K562 (cell line): ENCODE data around the gene RPL27A. TPM values are rescaled to one million over a fixed set of nuclear protein-coding genes. Genes with fewer than 3 reads are reported as not detected.

ENCODE experiments used
- ATAC-seq: fragments of 200-7000 bp; cut with Tn5 transposase; 3 replicates; pipeline ENCODE4 v1.9.1; 2020; ENCODE audit warnings: moderate library complexity
- BruUV-seq: library from RNA; stranded (reverse); fragments of 400-500 nt; replicated peaks from 2 replicates; lab custom pipeline; 2021; lab: Mats Ljungman, UMichigan
- CTCF ChIA-PET: fragments of 300-600 bp; formaldehyde crosslinking; extraction: SDS; loops from one replicate; lab custom pipeline; 2021; ENCODE audit warnings: low intra/inter-chr PET ratio; lab: Yijun Ruan, JAX
- POLR2A ChIA-PET: fragments of 300-600, 350-650 bp; sonication (Branson Sonifier 250); formaldehyde crosslinking; extraction: SDS; loops from one replicate; lab custom pipeline; 2021; ENCODE audit warnings: antibody characterized with exemption, inconsistent platforms; lab: Yijun Ruan, JAX
- DNase-seq, 4 experiments: peaks; one replicate each; pipeline versions ENCODE4 v3.0.0 to v3.0.0-alpha.2; 2011 to 2018; ENCODE audit warnings: low spot score in 3 of 4, mixed read lengths in 3 of 4; ENCODE audit errors: extremely low read depth in 1 of 4
- FAIRE-seq: peaks from 2 replicates; lab custom pipeline; 2011; peaks lifted over from hg19 to GRCh38; lab: Jason Lieb, UNC
- H2AFZ ChIP-seq: 2 replicates; pipeline ENCODE4 v1.6.0; 2011; ENCODE audit warnings: low read depth, low read length, control low read depth, inconsistent platforms
- H3K27ac ChIP-seq: fragments of 200-600 bp; 3 replicates; pipeline ENCODE4 v1.8.0; 2011; ENCODE audit warnings: low read depth, mild to moderate bottlenecking, control low read depth, inconsistent platforms, low read length, moderate library complexity, mixed read lengths; ENCODE audit errors: extremely low read depth
- H3K27me3 ChIP-seq, 2 experiments: fragments of 300-600 bp in 1 of 2; 2 replicates in 1 of 2; 3 replicates in 1 of 2; pipeline versions ENCODE4 v1.6.0 to v1.8.0; 2011; ENCODE audit warnings: inconsistent platforms in 2 of 2, low read length in 2 of 2, mild to moderate bottlenecking in 1 of 2, mixed read lengths in 1 of 2, moderate library complexity in 1 of 2; ENCODE audit not compliant: control insufficient read depth in 2 of 2, insufficient read depth in 2 of 2
- H3K36me3 ChIP-seq: fragments of 300-600 bp; 3 replicates; pipeline ENCODE4 v1.8.0; 2011; ENCODE audit warnings: mild to moderate bottlenecking, low read length, inconsistent platforms; ENCODE audit not compliant: control insufficient read depth, insufficient read depth
- H3K4me1 ChIP-seq, 2 experiments: fragments of 200-600 bp in 1 of 2; replicated peaks in 1 of 2; 2 replicates in 1 of 2; 3 replicates in 1 of 2; pipeline versions ENCODE4 v1.5.1 to v1.8.0; 2011; ENCODE audit warnings: inconsistent platforms in 2 of 2, low read length in 2 of 2, mild to moderate bottlenecking in 1 of 2, mixed read lengths in 1 of 2, moderate library complexity in 1 of 2; ENCODE audit not compliant: control insufficient read depth in 2 of 2, insufficient read depth in 2 of 2
- H3K4me2 ChIP-seq: 2 replicates; pipeline ENCODE4 v1.6.1; 2011; ENCODE audit warnings: low read length, control low read depth, inconsistent platforms, mixed read lengths; ENCODE audit not compliant: insufficient read depth
- H3K4me3 ChIP-seq: fragments of 200-600 bp; sonication (generic), shearing (Covaris generic); 2 replicates; pipeline ENCODE4 v1.5.1; 2016; ENCODE audit warnings: control low read depth, inconsistent platforms
- H3K79me2 ChIP-seq: fragments of 200-600 bp; 3 replicates; pipeline ENCODE4 v1.8.0; 2011; ENCODE audit warnings: low read length, inconsistent platforms; ENCODE audit not compliant: control insufficient read depth, insufficient read depth
- H3K9ac ChIP-seq, 2 experiments: 2 replicates each; pipeline versions ENCODE4 v1.6.0 to v1.6.1; 2011; ENCODE audit warnings: low read depth in 2 of 2, low read length in 2 of 2, control low read depth in 1 of 2, inconsistent platforms in 1 of 2, mild to moderate bottlenecking in 1 of 2, mixed read lengths in 1 of 2; ENCODE audit not compliant: insufficient read depth in 1 of 2
- H3K9me1 ChIP-seq: one replicate; pipeline ENCODE4 v1.6.0; 2011; ENCODE audit warnings: inconsistent platforms, mild to moderate bottlenecking, low read length, moderate library complexity; ENCODE audit not compliant: control insufficient read depth, insufficient read depth
- H3K9me3 ChIP-seq: replicated peaks from 2 replicates; pipeline ENCODE4 v1.5.1; 2011; ENCODE audit warnings: low read depth, low read length, inconsistent platforms; ENCODE audit not compliant: control insufficient read depth, insufficient read depth
- H4K20me1 ChIP-seq: replicated peaks from 2 replicates; pipeline ENCODE4 v1.6.1; 2011; ENCODE audit warnings: low read length, inconsistent platforms, mixed read lengths; ENCODE audit not compliant: control insufficient read depth, insufficient read depth
- CEBPB ChIP-seq: fragments of 450-650 bp; IDR thresholded peaks from 2 replicates; pipeline ENCODE4 v1.6.1; 2016; ENCODE audit warnings: missing genetic modification characterization, missing compliant biosample characterization
- HDAC3 ChIP-seq: fragments of 450-650 bp; IDR thresholded peaks from 2 replicates; pipeline ENCODE4 v1.6.1; 2018; ENCODE audit warnings: borderline replicate concordance, mild to moderate bottlenecking, moderate library complexity; ENCODE audit not compliant: partially characterized antibody
- KAT2B ChIP-seq: IDR thresholded peaks from one replicate; pipeline ENCODE4 v1.6.1; 2012; ENCODE audit warnings: low read depth, mild to moderate bottlenecking, control low read depth, inconsistent platforms, low read length, moderate library complexity
- MAFF ChIP-seq: IDR thresholded peaks from 2 replicates; pipeline ENCODE4 v1.6.1; 2012; ENCODE audit warnings: low read length, improper control_type of control experiment
- MCM5 ChIP-seq: fragments of 450-650 bp; IDR thresholded peaks from 2 replicates; pipeline ENCODE4 v1.6.1; 2016; ENCODE audit warnings: low read depth
- NR2C2 ChIP-seq, 2 experiments: fragments of 200-800 bp in 1 of 2; sonication (Bioruptor generic) in 1 of 2; sonication (generic) in 1 of 2; formaldehyde crosslinking in 1 of 2; IDR thresholded peaks; 2 replicates each; pipeline versions ENCODE4 v1.6.1 to v1.8.0; 2016 to 2022; ENCODE audit warnings: mild to moderate bottlenecking in 1 of 2, missing compliant biosample characterization in 1 of 2, missing genetic modification characterization in 1 of 2, missing genetic modification reagents in 1 of 2
- NRF1 ChIP-seq, 2 experiments: fragments of 450-650 bp; IDR thresholded peaks in 1 of 2; conservative IDR thresholded peaks in 1 of 2; 2 replicates each; pipeline ENCODE4 v1.6.1; 2014; ENCODE audit warnings: mild to moderate bottlenecking in 2 of 2
- PURB ChIP-seq: sonication (generic); formaldehyde crosslinking; IDR thresholded peaks from 2 replicates; pipeline ENCODE4 v1.9.0; 2021; ENCODE audit warnings: low read depth, mild to moderate bottlenecking, missing genetic modification reagents
- SMARCE1 ChIP-seq: fragments of 450-650 bp; IDR thresholded peaks from 2 replicates; pipeline ENCODE4 v1.7.1; 2016; ENCODE audit warnings: mild to moderate bottlenecking
- ZNF124 ChIP-seq: sonication (generic); formaldehyde crosslinking; IDR thresholded peaks from 2 replicates; pipeline ENCODE4 v1.8.1; 2022; ENCODE audit warnings: missing genetic modification reagents
- WGBS: fragments of 100-300 bp; shearing (Covaris generic); methylation state at CpG from one replicate; pipeline ENCODE4 v1.1.6; 2016; ENCODE audit warnings: low coverage, mixed read lengths; ENCODE audit not compliant: insufficient coverage; ENCODE audit errors: missing lambda C conversion rate; 5-methylcytosine and 5-hydroxymethylcytosine counted together
- in situ Hi-C: fragments of 300-500 bp; cut with MboI; formaldehyde crosslinking; loops from 4 replicates; pipeline ENCODE4 v1.15.0; 2018; ENCODE audit warnings: inconsistent platforms, mixed read lengths
- intact Hi-C: fragments of 100-400 bp; cut with micrococcal nuclease; formaldehyde crosslinking; loops from 2 replicates; pipeline ENCODE4 v1.14.2; 2022
- polyA plus RNA-seq, 8 experiments: library from polyadenylated mRNA; depleted of rRNA in 4 of 8; stranded (reverse) in 5 of 8; unstranded in 3 of 8; fragments of >200 nt; fragmentation: Nextera tagmentation in 2 of 8; fragmentation: Illumina TruSeq in 1 of 8; extraction: Ambion mirVana in 2 of 8; extraction: Trizol in 1 of 8; gene quantifications; 2 replicates each; pipeline versions ENCODE4 v1.2.1 to v1.2.3, GENCODE V29; 2011 to 2014; ENCODE audit warnings: inconsistent platforms in 1 of 8, missing spikeins in 1 of 8
- total RNA-seq, 7 experiments: library from RNA; depleted of rRNA in 6 of 7; stranded (reverse); fragments of >200 nt in 6 of 7; fragmentation: Illumina TruSeq in 2 of 7; extraction: Trizol in 2 of 7; gene quantifications; 2 replicates each; pipeline versions ENCODE4 v1.2.1 to v1.2.3, GENCODE V29; 2011 to 2021; ENCODE audit warnings: low replicate concordance in 1 of 7
- TF ChIP-seq, protein P1 (sequence below): sonication (generic); IDR thresholded peaks from 2 replicates; pipeline ENCODE4 v1.6.1; 2016
- TF ChIP-seq, protein P2 (sequence below): fragments of 450-650 bp; formaldehyde crosslinking; IDR thresholded peaks from 2 replicates; pipeline ENCODE4 v1.4.0; 2022; ENCODE audit warnings: mild to moderate bottlenecking, moderate library complexity
- TF ChIP-seq, protein P3 (sequence below): fragments of 250-450 bp; sonication (Bioruptor Pico); IDR thresholded peaks from 2 replicates; pipeline ENCODE4 v1.5.0; 2021

Gene RPL27A
- total and polyA plus RNA-seq, 9 of the 15 experiments (the other 6 are each of a cell fraction or from before 2014, with no cell fraction given): 790 to 4,241 (median 2,267) TPM

DNA sequence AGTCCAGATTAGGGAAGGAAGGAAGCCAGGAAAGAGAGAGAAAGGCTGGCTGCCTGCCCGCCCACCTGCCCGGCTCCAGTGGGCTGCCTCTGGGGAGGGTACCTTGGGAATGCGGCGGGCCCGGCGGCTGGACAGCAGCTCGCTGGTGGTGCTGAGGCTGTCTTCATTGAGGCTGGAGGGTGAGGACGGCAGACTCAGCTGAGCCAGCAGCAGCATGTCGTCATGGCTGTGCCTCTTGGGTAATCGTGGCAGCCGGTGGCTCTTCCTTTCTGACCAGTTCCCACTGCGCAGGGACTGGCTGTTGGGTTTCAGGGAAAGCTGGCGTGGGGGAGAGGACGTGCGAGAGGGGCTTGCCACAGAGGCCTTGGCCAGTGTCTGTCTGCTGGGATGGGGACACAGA is 32.9 kb downstream of the RPL27A start:
- Histone ChIP-seq H3K79me2 (no peaks in the 10 kb centered on the region), H3K9me1 (no peaks in the 10 kb centered on the region), H3K36me3 (no peaks in the 10 kb centered on the region), H3K9ac (0 out of 4 replicates have a peak overlapping the region, but pooled peaks of 1 of the 2 experiments have one; percentile 29), H3K9me3 (no peaks in the 10 kb centered on the region), H3K4me2 (no peak overlapping the region), H3K4me3 (no peak overlapping the region), H4K20me1 (peaks cover 2% of the 10 kb centered on the region; the same call in 1 of the 2 replicates), H2AFZ (no peak overlapping the region), H3K27me3 (peaks cover 39 to 79% of the 10 kb centered on the region in 2 experiments)
- CTCF ChIA-PET: no interaction called here
- no peak for DNase-seq
- in situ Hi-C loops: no loop called here
- intact Hi-C loops: no loop called here
- no TSS peak for BruUV-seq
- POLR2A ChIA-PET: no interaction called here
- TF ChIP-seq HDAC3: no peak
- no peak for TF ChIP-seq PURB
- TF ChIP-seq, protein P1, sequence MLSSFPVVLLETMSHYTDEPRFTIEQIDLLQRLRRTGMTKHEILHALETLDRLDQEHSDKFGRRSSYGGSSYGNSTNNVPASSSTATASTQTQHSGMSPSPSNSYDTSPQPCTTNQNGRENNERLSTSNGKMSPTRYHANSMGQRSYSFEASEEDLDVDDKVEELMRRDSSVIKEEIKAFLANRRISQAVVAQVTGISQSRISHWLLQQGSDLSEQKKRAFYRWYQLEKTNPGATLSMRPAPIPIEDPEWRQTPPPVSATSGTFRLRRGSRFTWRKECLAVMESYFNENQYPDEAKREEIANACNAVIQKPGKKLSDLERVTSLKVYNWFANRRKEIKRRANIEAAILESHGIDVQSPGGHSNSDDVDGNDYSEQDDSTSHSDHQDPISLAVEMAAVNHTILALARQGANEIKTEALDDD: no peak
- TF ChIP-seq, protein P2, sequence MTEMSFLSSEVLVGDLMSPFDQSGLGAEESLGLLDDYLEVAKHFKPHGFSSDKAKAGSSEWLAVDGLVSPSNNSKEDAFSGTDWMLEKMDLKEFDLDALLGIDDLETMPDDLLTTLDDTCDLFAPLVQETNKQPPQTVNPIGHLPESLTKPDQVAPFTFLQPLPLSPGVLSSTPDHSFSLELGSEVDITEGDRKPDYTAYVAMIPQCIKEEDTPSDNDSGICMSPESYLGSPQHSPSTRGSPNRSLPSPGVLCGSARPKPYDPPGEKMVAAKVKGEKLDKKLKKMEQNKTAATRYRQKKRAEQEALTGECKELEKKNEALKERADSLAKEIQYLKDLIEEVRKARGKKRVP (CRISPR knock-in tag): no peak
- no peak for TF ChIP-seq ZNF124
- 0 out of 4 replicates have a peak, but pooled peaks of 1 of the 2 experiments have one; percentile 18 for TF ChIP-seq NRF1 (conservative IDR thresholded peaks at IDR 0.05 in 1 of 2, IDR thresholded peaks at IDR 0.05 in 1 of 2)
- no peak for TF ChIP-seq NR2C2 (CRISPR knock-in tag; IDR thresholded peaks at IDR 0.05)
- no peak for TF ChIP-seq NR2C2 (tag; IDR thresholded peaks at IDR 0.05)
- no peak for TF ChIP-seq MCM5
- no peak for TF ChIP-seq SMARCE1
- TF ChIP-seq KAT2B: no peak
- TF ChIP-seq MAFF: no peak
- TF ChIP-seq, protein P3, sequence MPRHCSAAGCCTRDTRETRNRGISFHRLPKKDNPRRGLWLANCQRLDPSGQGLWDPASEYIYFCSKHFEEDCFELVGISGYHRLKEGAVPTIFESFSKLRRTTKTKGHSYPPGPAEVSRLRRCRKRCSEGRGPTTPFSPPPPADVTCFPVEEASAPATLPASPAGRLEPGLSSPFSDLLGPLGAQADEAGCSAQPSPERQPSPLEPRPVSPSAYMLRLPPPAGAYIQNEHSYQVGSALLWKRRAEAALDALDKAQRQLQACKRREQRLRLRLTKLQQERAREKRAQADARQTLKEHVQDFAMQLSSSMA (CRISPR knock-in tag): no peak
- 0 out of 2 replicates have a peak, but pooled peaks have one; percentile 13 for TF ChIP-seq CEBPB (tag)
- TF ChIP-seq, all 486 proteins: peak for 2
- FAIRE-seq (no peak), ATAC-seq (no peak)
- Histone ChIP-seq H3K27ac (no peak overlapping the region), H3K4me1 (peaks cover 5 to 11% of the 10 kb centered on the region in 2 experiments; a peak in 4 of 5 replicates)
- WGBS: 10% methylated on average over 15 of the region's 15 CpGs
